Parathyroid adenoma (tissue), 2 donors: ENCODE results near the gene GNGT1.

Experiments used
- H2AFZ ChIP-seq: fragments of 300-600 bp; sonication (generic); one replicate; pipeline ENCODE4 v1.7.0; 2017; ENCODE audit warnings: antibody characterized with exemption, mild to moderate bottlenecking
- H3K27ac ChIP-seq: fragments of 300-600 bp; sonication (generic); one replicate; pipeline ENCODE4 v1.7.0; 2017
- H3K27me3 ChIP-seq: fragments of 300-600 bp; sonication (generic); one replicate; pipeline ENCODE4 v1.7.0; 2017; ENCODE audit warnings: low read length; ENCODE audit not compliant: control insufficient read depth, insufficient read depth
- H3K36me3 ChIP-seq: fragments of 300-600 bp; sonication (generic); one replicate; pipeline ENCODE4 v1.7.0; 2017; ENCODE audit warnings: low read length; ENCODE audit not compliant: control insufficient read depth, insufficient read depth
- H3K4me1 ChIP-seq: fragments of 300-600 bp; sonication (generic); one replicate; pipeline ENCODE4 v1.7.0; 2017; ENCODE audit warnings: control low read depth
- H3K4me2 ChIP-seq: fragments of 300-600 bp; sonication (generic); one replicate; pipeline ENCODE4 v1.7.0; 2017; ENCODE audit warnings: low read length
- H3K4me3 ChIP-seq: fragments of 300-600 bp; sonication (generic); one replicate; pipeline ENCODE4 v1.7.0; 2017; ENCODE audit warnings: low read depth, low read length
- H3K79me2 ChIP-seq: fragments of 300-600 bp; sonication (generic); one replicate; pipeline ENCODE4 v1.7.0; 2017; ENCODE audit warnings: control low read depth
- H3K9ac ChIP-seq: fragments of 300-600 bp; sonication (generic); one replicate; pipeline ENCODE4 v1.7.0; 2017; ENCODE audit warnings: mild to moderate bottlenecking
- H3K9me3 ChIP-seq: fragments of 300-600 bp; sonication (generic); one replicate; pipeline ENCODE4 v1.7.0; 2017; ENCODE audit warnings: low read length; ENCODE audit not compliant: control insufficient read depth
- CTCF ChIP-seq: fragments of 300-600 bp; sonication (generic); IDR thresholded peaks from one replicate; pipeline ENCODE4 v1.7.0; 2017; ENCODE audit warnings: antibody characterized with exemption, mild to moderate bottlenecking
- donor health status: primary hyperparathyroidism.

The GNGT1 gene

GRCh38 chr7:93937818-93938217 lies 31.5 kb downstream of the GNGT1 start:
- Histone ChIP-seq H3K4me3 (no peak overlapping the region), H3K27ac (no peak overlapping the region), H3K9me3 (no peaks in the 10 kb centered on the region), H3K36me3 (no peaks in the 10 kb centered on the region), H2AFZ (no peak overlapping the region), H3K4me1 (no peaks in the 10 kb centered on the region), H3K79me2 (no peaks in the 10 kb centered on the region), H3K4me2 (no peak overlapping the region), H3K27me3 (no peaks in the 10 kb centered on the region), H3K9ac (no peak overlapping the region)
- TF ChIP-seq CTCF, result no peak

- Histone ChIP-seq H3K27ac (no peak overlapping the region), H2AFZ (no peak overlapping the region), H3K9me3 (no peaks in the 10 kb centered on the region), H3K4me3 (no peak overlapping the region), H3K27me3 (no peaks in the 10 kb centered on the region), H3K9ac (no peak overlapping the region), H3K79me2 (no peaks in the 10 kb centered on the region), H3K4me2 (no peak overlapping the region), H3K36me3 (no peaks in the 10 kb centered on the region), H3K4me1 (no peaks in the 10 kb centered on the region)
- no peak for TF ChIP-seq CTCF
Observed at GRCh38 chr7:93938293-93938692, 31.9 kb downstream of the GNGT1 start.

- no peaks in the 10 kb centered on the region for H3K79me2 ChIP-seq
- no peak overlapping the region for H3K4me2 ChIP-seq
- no peaks in the 10 kb centered on the region for H3K27me3 ChIP-seq
- no peak overlapping the region for H3K9ac ChIP-seq
- no peak overlapping the region for H3K27ac ChIP-seq
- no peak for TF ChIP-seq CTCF
- no peaks in the 10 kb centered on the region for H3K36me3 ChIP-seq
- no peak overlapping the region for H2AFZ ChIP-seq
- no peaks in the 10 kb centered on the region for H3K9me3 ChIP-seq
- H3K4me3 ChIP-seq, result no peak overlapping the region
- no peaks in the 10 kb centered on the region for H3K4me1 ChIP-seq
Observed at GRCh38 chr7:93941945-93942344, 35.6 kb downstream of the GNGT1 start.

- Histone ChIP-seq H3K27me3 (no peaks in the 10 kb centered on the region), H3K4me1 (no peaks in the 10 kb centered on the region), H3K27ac (no peak overlapping the region), H2AFZ (no peak overlapping the region), H3K9ac (no peak overlapping the region), H3K36me3 (no peaks in the 10 kb centered on the region), H3K4me2 (no peak overlapping the region), H3K9me3 (no peaks in the 10 kb centered on the region), H3K4me3 (no peak overlapping the region), H3K79me2 (no peaks in the 10 kb centered on the region)
- TF ChIP-seq CTCF, result no peak
Observed at GRCh38 chr7:93943816-93944540, 37.6 kb downstream of the GNGT1 start.

GRCh38 chr7:93944673-93945072 lies 38.3 kb downstream of the GNGT1 start:
- no peak overlapping the region for H3K27ac ChIP-seq

More at GRCh38 chr7:93944673-93945072, 38.3 kb downstream of the GNGT1 start:
- H3K4me1 ChIP-seq, result no peaks in the 10 kb centered on the region
- H3K36me3 ChIP-seq, result no peaks in the 10 kb centered on the region
- H3K4me3 ChIP-seq, result no peak overlapping the region
- no peak overlapping the region for H3K9ac ChIP-seq
- no peak overlapping the region for H3K4me2 ChIP-seq
- no peaks in the 10 kb centered on the region for H3K9me3 ChIP-seq
- H2AFZ ChIP-seq, result no peak overlapping the region
- no peaks in the 10 kb centered on the region for H3K79me2 ChIP-seq
- TF ChIP-seq CTCF, result no peak
- no peaks in the 10 kb centered on the region for H3K27me3 ChIP-seq
